NCI-H82 treated with DMSO at 0.1 percent for 48 hours (cell line): ENCODE results near the gene NOTUM.

Source experiments
- DNase-seq: peaks from one replicate; lab custom pipeline; 2025; ENCODE audit not compliant: unreplicated experiment; lab: John Stamatoyannopoulos, UW

NOTUM gene

DNA sequence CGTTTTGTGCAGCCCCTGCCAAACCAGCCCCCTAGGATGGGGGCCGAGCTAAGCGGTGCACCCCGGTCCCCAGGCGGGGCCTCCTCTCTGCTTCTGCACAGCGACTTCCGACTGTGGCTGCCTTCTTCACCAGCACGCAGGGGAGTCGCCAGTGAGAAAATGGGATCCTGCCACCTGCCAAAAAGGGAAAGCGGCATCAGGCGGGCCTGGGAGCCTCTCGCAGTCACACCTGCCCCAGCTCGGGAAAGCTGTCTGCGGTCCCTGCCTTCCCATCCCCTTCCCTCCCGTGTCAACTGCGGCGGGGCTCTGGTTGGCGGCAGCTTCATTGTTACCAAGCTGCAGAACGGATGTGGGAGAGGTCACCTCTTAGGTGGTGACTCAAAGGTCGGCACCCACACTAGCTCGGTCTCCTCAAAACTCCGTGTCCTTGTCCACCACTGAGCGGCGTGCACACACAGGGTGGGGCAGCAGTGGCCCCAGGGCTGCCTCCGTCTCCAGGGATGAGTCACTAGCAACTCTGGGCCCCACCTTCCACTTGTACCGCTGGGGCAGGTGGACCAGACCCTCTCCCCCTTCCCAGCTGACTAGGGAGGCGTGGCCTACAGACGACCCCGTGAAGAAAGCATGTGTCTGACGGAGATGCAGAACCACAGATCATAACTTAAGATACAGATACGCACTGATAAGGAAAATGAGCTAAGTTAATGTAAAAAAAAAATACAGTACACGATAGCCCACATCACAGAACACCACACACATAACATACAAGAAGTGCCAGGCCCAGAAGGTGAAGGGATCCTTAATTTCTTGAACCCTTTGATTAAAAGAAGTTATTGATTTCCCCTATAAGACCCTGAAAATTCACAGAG is 48.3 kb downstream of the NOTUM start:
- DNase-seq: no peak

DNA sequence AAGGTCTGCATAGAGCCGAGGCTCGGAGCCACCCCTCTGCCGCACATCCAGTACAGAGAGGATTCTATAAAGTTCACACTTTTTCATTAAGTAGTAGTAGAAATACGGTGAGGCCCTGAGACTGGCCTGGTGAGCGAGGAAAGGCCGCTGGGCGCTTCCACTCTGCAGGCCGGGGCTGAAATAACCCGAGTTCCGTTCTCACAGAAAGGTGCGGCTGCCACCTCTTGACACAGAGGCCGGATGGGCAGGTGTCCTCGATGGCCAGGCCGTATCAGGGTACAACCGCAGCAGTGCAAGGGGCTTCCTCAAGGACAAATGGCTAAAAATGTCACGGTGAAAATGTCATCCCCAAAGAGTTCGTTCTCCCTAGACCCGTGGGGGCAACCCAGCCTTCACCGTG is 49.0 kb downstream of the NOTUM start:
- DNase-seq: no peak

DNA sequence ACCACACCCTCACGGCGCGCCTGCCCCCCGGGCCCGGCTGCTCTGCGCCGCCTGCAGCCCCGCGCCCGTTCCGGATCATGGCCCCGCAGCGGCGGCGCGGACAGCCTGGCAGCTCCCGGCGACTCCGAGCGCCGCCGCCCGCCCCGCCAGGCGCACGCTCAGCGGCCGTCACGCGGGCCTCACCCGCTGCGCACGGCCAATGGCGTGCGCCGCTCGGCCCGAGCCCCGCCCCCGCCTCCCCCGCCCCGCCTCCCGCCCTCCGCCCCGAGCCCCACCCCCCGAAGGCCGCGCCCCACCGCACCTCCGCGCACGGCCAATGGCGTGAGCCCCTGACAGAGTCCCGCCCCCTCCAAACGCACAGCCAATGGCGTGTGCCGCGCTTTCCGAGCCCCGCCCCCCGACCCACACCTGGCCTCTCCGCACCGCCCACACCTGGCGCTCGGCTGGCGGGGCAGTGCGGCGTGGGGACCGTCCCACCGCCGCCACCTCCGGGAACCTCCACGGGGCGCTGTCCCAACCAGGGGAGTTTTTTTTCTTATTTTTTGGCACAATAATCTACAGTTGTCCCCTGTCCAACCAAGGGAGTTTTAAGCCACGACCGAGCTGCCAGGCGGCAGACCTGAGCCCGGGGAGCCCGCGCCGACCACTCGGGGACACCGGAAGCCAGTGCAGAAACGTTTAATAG is 49.6 kb downstream of the NOTUM start, which contains the start of gene PCYT2:
PCYT2 (minus strand) TSS at position 123 of the 685 bp plus-strand sequence; CDS start at position 79, 44 bp downstream.
- peak; percentile 71 for DNase-seq

DNA sequence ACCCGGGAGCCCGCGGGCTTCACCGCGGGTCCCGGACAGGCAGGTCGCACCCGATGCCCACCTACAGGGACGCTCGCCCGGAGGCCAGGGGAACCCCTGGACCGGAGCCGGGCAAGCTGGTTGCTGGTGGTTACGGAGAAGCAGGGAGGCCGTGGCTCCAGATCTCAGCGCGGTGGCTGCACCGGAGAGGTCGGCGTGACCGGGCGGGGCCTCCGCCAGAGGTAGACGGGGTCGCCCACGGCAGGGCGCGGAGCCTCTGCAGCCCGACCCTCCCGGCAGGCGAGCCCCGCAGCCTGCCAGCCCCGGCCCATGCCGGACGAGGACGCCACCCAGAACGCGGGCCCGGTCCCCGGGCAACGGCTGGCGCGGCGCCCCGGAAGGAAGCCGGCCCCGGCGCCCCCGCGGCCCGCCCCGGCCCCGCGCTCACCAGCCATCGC is 50.1 kb downstream of the NOTUM start:
- no peak for DNase-seq

DNA sequence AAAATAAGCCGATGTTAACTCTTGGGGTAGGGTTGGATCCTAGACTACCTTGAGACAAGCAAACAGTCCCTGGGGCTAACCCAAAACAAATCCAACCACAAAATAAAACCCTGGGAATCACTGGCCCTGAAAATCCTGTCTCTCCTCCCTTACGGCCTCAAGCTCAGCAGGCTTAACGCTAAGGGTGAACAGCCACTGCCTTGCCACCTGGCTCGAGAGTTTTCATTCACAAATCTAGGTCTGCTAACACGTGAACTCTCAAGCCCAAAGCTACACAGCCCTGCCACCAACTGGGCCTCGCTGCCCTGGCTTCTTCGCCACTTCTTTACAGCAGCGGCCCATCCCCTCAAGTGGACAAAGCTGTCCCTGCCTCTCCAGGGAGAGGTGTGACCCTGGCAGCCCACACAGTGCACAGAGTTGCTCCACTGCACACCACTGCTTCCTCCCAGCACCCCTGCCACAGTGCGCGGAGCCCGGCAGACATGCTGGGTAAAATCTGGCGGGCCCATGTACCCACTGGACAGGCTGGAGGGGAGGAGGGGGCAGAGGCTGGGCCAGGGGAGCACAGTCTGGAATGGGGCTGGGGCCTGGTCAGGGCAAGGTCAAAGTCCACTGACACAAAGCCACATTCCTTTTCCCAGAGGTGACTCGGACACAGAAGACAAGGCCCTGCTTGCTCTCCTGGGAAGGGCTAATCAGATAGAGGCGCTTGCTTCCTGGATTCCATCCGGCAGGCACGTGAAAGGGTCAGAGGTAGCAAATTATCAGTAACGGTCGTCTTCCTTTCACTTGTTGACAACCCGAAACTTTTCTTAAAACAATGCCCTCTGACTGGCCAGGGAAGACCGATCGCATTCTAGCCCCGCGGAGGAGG is 50.8 kb downstream of the NOTUM start:
- DNase-seq: no peak

DNA sequence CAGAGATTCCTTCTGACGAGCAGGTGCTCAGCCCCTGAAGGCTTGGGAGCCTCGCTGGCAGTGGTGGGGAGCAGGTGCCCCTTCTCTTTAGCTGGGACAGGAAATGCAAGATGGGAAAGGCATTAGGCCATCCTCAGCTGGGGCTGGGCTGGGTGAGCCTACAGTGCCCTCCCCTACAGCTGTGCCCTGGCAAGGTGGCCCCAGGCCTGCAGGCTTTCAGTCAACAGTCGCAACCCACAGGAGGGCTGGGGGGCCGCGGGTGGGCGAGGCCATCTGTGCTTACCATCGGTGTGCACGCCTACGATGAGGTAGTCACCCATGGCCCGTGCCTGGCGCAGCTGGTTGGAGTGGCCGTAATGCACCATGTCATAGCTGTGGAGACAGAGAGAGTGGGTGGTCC is 51.8 kb downstream of the NOTUM start:
- DNase-seq: no peak

DNA sequence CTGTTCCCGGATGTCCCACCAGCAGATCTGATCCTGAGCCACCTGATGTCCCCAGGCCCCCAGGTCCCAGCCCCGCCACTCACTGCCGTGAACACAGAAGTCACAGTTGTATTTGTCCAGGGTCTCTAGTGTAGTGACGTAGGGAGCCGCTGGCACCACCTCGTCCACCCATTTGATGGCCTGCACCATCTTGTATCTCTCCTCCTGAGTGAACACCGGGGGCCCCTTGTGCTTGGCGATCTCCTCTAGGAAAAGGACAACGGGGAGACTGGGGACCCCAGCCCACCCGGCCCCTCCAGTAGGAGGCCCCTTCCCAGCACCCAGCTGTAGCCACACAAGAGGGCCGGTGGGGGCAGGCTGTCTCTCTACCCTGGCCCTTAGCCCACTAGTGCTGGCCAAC is 52.2 kb downstream of the NOTUM start:
- no peak for DNase-seq

DNA sequence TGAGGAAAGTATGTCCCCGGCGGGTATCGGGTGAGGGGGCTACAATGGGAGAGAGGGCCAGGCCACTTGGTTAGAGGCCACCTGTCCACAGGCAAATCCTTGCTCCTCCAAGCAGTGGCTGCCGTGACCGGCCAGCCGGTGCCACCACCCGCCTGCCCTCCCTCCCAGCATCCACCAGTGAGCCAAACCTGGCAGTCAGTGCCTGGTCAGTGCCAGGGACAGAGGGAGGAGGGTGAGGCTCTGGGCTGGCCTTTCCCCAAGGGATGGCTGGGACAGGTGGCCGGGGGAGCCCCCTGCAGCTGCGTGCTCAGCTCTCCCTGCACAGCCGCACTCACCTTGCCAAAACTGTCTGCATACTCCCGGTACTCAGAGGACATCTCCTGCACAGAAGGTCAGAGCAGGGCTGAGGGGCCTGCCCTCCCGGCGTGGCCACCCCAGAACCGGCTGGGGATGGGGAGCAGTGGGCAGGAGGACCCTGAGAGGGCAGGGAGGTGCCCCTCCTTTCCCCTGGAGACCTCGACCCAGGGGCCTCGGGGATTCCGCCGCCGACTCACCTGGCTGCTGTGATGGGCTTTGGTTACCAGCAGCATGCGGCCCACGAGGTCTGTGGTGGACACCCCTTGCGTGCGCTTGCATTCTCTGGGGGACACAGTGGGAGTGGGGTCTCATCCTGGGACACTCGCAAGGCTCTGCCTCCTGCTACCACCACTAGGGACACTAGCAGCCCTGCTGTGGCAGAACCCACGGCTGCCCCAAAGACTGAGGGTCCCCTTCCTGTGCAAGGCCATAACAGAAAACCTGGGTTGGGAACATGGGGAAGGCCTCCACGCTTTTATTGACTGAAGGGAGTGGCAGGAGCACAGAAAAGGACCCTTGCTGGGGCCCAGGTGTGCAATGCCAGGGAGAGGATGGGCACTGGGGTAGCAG is 53.5 kb downstream of the NOTUM start:
- no peak for DNase-seq

DNA sequence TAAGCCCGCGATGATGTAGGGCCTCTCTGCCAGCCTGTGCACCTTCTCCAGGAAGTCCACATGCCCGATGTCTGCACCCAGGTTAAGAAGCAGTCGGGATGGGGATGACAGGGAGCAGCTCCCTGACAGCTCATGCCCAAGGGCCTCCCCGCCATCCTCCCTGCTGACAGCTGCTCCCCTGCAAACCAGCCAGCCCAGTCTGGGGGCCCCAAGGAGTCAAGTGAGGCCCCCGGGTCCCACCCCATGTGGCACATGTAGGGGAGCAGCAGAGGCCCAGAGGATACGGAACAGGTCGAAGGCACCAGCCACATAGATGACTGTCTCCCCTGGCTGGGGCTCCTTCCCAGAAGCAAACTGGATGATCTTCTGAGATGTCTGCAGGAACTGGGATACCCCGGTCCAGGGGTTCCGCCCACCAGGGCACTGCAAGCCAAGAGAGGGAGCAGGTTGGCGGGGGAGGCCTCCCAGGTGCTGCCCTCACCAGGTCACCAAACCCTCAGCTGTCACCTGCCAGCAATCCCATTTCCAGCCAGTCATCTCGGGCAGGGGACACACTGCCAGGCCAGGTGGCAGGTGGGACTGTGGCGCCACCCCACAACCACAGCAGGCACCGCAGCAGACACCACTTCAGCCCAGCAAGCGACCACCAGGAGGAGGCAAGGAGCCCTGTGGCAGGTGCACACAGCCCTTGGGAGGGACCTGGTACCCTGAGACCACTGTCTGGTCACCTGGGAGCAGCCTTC is 54.3 kb downstream of the NOTUM start:
- DNase-seq: no peak

DNA sequence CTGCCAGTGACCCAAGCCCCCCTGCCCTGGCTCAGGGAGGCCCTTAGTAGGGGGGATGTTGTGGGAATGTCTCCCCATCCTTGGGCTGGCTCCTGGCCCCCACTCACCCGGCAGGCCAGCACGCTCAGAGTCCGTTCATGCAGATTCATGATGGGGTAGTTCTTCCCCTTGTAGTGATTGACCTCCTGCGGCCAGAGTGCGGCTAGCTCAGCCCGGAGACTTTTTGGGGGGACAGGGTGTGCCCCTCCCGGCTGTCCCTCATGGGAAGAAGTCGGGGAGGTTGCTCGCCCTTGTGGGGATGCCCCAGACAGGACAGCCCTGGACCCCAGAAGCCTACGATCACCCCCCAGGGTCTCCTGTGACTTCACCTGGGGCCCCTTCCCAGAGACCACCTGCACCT is 55.0 kb downstream of the NOTUM start:
- DNase-seq: no peak

DNA sequence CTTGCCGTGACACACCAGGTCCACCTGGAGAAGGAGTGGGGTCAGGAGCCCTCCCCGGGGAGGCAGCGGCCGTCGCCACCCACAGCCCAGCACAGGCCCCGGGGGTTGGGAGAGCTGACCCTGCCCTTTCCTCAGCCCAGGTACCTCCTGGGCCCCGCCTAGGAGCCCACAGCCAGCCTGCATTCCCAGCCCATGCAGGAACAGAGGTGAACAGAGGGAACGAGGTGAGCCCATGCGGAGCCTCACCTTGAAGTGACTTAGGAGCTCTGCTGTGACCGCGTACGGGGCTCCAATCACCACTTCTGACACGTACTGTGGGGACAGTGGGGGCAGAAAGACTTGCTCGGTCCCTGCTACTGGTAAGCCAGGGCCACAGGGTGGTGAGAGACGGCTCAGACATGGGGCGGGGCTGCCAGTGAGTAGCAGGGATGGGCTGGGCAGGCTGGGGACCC is 55.5 kb downstream of the NOTUM start:
- DNase-seq: no peak

DNA sequence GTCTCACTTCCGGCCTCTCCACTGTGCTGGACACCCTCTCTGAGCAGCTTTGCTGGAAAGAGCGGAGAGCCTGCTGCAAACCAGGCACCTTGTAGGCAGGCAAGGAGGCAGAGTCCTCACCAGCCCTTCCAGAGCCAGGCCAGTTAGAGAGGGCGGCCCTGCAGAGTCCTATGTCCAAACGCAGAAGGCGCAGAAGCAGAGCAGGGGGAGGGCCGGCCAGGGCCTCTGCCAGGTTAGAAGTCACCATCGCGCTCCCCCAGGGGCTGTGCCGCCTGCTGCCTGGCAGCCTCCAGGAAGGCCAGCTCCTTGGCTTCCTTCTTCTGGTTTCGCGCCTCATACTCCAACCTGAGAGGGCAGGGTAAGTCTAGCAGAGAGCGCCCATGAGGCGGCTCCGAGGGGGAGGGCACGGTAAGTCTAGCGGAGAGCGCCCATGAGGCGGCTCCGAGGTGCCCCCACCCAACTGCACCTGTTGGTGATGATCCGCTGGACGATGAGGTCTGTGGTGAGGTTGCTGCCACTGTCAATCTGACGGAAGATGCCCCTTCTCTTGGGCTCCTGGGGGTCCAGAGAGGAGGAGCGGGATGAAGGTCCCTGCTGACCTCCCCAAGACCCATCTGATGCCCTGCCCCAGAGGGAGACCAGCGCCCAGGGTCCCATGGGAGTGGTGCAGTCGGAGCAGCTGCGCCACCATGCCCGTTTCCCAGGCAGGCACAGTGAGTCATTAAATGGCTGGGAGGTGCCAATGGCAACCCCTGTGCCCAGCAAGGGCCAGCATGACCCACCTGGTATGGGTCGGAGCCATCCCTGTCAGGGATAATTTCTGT is 56.2 kb downstream of the NOTUM start:
- DNase-seq: no peak

DNA sequence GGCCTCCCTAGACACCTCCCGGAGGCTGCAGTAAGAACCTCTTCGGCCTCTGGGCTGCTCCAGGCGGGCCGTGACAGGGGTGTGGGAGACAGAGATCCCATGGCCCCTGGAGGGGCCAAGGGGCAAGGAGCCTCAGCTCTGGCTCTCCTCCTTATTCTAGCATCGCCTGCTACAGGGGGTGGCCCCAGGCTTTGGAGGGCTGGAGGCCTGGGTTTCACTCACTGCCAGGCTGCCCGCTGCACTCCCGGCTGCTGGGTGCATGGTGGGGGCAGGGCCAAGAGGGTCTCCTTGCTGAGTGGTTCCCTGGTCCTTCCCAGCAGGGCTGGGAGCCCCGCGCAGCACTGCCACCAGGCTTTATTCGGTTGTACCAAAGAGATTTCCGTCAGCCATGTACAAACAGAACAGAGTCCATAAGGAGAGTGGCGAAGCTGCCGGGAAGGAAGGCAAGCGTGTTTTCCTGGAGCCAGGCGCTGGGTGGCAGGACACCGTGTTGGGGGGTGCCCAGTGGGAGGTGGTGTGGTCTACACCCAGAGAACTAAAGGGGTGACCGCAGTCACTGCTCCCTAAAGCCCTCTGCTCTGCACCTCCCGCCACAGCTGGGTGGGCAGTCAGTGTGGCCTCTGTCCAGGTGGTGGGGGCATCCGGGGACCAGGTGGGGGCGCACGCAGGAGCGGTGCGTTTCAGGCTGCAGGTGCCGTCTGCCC is 56.9 kb downstream of the NOTUM start:
- no peak for DNase-seq

DNA sequence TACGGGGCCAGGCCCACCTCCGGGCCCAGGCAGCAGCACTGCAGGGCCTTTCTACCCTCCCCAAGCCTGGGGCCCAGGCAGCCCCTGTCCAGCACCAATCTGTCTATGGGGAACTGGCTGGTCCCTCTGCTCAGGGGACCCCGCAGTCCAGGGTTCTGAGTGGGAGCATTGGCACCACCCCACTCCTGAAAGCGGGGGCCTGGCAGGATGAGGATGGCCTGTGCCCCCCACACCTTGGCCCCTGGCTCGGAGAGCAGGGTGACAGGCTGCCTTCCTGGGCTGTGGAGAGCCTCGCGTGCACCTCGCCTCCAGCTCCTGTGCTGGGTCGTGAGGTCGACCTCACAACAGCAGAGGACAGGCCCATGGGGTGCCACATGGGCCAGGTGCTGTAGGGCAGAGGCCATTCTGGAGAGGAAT is 57.6 kb downstream of the NOTUM start:
- no peak for DNase-seq

DNA sequence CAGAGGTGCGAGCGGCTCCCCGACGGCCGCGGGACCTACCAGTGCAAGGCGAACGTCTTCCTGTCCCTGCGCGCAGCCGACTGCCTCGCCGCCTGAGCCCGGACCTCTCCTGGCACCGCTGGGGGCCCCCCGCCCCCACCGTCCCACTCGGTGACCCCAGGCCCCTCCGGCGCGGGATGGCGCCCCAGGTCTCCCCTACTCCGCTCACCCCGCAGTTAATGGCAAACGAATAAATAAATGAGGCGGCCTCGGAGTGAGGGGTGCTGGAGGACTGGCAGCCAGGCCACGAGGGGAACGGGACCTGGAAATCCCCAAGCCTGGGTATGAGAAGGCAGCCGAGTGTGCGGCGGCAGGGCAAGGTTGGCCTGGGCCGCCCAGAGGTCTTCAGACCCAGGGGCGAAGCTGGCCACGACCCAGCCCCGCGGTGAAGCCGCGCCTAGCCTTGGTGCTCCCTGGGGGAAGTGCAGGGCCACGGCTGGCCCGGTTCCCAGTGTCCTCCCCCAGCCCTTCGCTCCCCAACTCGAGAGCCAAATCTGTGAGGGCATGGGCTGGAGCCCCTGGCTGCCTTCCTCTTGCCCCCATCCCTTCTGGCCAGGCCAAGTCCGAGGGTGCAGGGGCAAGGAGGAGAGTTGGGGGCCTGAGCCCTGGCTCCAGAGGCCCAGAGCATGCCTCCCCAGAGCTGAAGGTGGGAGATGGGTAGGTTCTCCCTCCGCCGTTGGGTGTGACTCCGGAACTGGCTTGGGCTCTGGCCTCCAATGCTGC is 58.2 kb downstream of the NOTUM start:
- DNase-seq: no peak
